ENCODE measurements around the gene PARD3. TPM values are rescaled to one million over a fixed set of nuclear protein-coding genes. Genes with fewer than 3 reads are reported as not detected.

The PARD3 gene
- total RNA-seq, 1 donor from 2014 or later = 35.4 TPM

- H3K9me3 Mint-ChIP-seq (ENCODE audit: unreplicated experiment) = no peaks in the 10 kb centered on the region
- Histone ChIP-seq H3K27me3 (ENCODE audit: insufficient read depth, low read length) (no peaks in the 10 kb centered on the region), H3K4me2 (ENCODE audit: low read length) (peak overlapping the region; percentile 93), H3K4me3 (ENCODE audit: insufficient read depth, low read depth, low read length) (peak overlapping the region; percentile 85), H4K20me1 (ENCODE audit: insufficient read depth, low read length) (peaks cover 43% of the 10 kb centered on the region), H3K79me2 (ENCODE audit: insufficient read depth, low read length) (peaks cover 46% of the 10 kb centered on the region), H3K4me1 (ENCODE audit: insufficient read depth, low read length) (peaks cover 19% of the 10 kb centered on the region), H3K36me3 (ENCODE audit: insufficient read depth, low read length) (no peaks in the 10 kb centered on the region), H3K9me3 (ENCODE audit: insufficient read depth, low read depth, low read length) (no peaks in the 10 kb centered on the region), H3K9ac (ENCODE audit: low read length) (peak overlapping the region; percentile 88), H3K27ac (ENCODE audit: low read depth, low read length) (peak overlapping the region; percentile 79), H2AFZ (ENCODE audit: low read depth, low read length) (peak overlapping the region; percentile 51)
- H3K27ac Mint-ChIP-seq (ENCODE audit: unreplicated experiment) = peak overlapping the region; percentile 90
- no peaks in the 10 kb centered on the region for H3K27me3 Mint-ChIP-seq (ENCODE audit: low read depth, unreplicated experiment)
- peak overlapping the region; percentile 95 for H3K4me3 Mint-ChIP-seq (ENCODE audit: unreplicated experiment)
- DNase-seq (ENCODE audit: low read depth) = no peak
- TF ChIP-seq EZH2 (IDR thresholded peaks at IDR 0.05; ENCODE audit: insufficient read depth, low read length) = no peak
- no peak for TF ChIP-seq CTCF (IDR thresholded peaks at IDR 0.05; ENCODE audit: insufficient read depth, low read depth, low read length)
- H3K36me3 Mint-ChIP-seq (ENCODE audit: low read depth, unreplicated experiment) = no peaks in the 10 kb centered on the region
- FAIRE-seq = no peak
- H3K4me1 Mint-ChIP-seq (ENCODE audit: low read depth, unreplicated experiment) = peaks cover 30% of the 10 kb centered on the region
Observed at GRCh38 chr10:34814223-34814912, 728 bp downstream of the PARD3 start.

GRCh38 chr10:34813626-34814222 is 1.4 kb downstream of the PARD3 start:
- H3K27ac ChIP-seq (ENCODE audit: low read depth, low read length) = peak overlapping the region; percentile 79
- H3K4me1 Mint-ChIP-seq (ENCODE audit: low read depth, unreplicated experiment) = peaks cover 36% of the 10 kb centered on the region

More at GRCh38 chr10:34813626-34814222, 1.4 kb downstream of the PARD3 start:
- H3K4me3 ChIP-seq (ENCODE audit: insufficient read depth, low read depth, low read length) = peak overlapping the region; percentile 85
- peak overlapping the region; percentile 95 for H3K4me3 Mint-ChIP-seq (ENCODE audit: unreplicated experiment)
- peaks cover 52% of the 10 kb centered on the region for H3K79me2 ChIP-seq (ENCODE audit: insufficient read depth, low read length)
- H2AFZ ChIP-seq (ENCODE audit: low read depth, low read length) = peak overlapping the region; percentile 51
- H3K9ac ChIP-seq (ENCODE audit: low read length) = peak overlapping the region; percentile 88
- H3K9me3 ChIP-seq (ENCODE audit: insufficient read depth, low read depth, low read length) = no peaks in the 10 kb centered on the region
- FAIRE-seq (peak; percentile 5), DNase-seq (ENCODE audit: low read depth) (peak; percentile 79)
- peaks cover 23% of the 10 kb centered on the region for H3K4me1 ChIP-seq (ENCODE audit: insufficient read depth, low read length)
- no peaks in the 10 kb centered on the region for H3K9me3 Mint-ChIP-seq (ENCODE audit: unreplicated experiment)
- no peaks in the 10 kb centered on the region for H3K27me3 Mint-ChIP-seq (ENCODE audit: low read depth, unreplicated experiment)
- peak overlapping the region; percentile 90 for H3K27ac Mint-ChIP-seq (ENCODE audit: unreplicated experiment)
- peaks cover 50% of the 10 kb centered on the region for H4K20me1 ChIP-seq (ENCODE audit: insufficient read depth, low read length)
- no peaks in the 10 kb centered on the region for H3K36me3 ChIP-seq (ENCODE audit: insufficient read depth, low read length)
- TF ChIP-seq CTCF (IDR thresholded peaks at IDR 0.05; ENCODE audit: insufficient read depth, low read depth, low read length) = no peak
- H3K27me3 ChIP-seq (ENCODE audit: insufficient read depth, low read length) = no peaks in the 10 kb centered on the region
- no peaks in the 10 kb centered on the region for H3K36me3 Mint-ChIP-seq (ENCODE audit: low read depth, unreplicated experiment)
- peak overlapping the region; percentile 93 for H3K4me2 ChIP-seq (ENCODE audit: low read length)

All from astrocyte (in vitro differentiated cells and primary cell).